Retinal pigment epithelial cell (primary cell): ENCODE results near the gene RGS19.

ENCODE experiments used
- DNase-seq: peaks from one replicate; pipeline ENCODE4 v3.0.0-alpha.2; 2010; ENCODE audit warnings: low read depth
- H3K4me3 ChIP-seq: 2 replicates; pipeline ENCODE4 v1.5.1; 2011; ENCODE audit warnings: mild to moderate bottlenecking, low read length, control low read depth, moderate library complexity
- TF ChIP-seq, protein P1 (sequence below): conservative IDR thresholded peaks from 2 replicates; pipeline ENCODE4 v1.5.1; 2011; ENCODE audit warnings: low read depth, low read length, control low read depth, inconsistent platforms

The RGS19 gene

DNA sequence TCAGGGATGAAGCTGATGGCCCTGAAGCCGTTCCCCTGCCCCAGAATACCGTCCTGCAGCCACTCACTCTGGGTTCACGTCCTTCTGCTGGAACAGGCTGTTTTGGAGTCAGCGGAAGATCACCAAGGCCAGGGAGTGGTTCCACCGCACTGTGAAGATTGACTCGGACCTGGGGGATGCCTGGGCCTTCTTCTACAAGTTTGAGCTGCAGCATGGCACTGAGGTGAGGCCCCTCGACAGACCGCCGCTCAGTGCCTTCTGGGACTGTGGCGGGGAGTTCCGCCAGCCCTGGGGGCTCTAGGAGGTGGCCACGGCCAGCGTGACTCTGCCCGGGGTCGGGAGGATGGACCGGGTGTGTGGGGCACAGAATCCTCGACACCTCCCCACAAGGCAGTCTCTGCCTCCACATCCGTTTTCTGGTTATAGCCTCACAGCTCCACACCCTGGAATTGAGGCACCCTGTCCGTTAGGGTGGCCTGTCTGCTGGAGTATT, 47.5 kb downstream of the RGS19 start:
- TF ChIP-seq, protein P1, sequence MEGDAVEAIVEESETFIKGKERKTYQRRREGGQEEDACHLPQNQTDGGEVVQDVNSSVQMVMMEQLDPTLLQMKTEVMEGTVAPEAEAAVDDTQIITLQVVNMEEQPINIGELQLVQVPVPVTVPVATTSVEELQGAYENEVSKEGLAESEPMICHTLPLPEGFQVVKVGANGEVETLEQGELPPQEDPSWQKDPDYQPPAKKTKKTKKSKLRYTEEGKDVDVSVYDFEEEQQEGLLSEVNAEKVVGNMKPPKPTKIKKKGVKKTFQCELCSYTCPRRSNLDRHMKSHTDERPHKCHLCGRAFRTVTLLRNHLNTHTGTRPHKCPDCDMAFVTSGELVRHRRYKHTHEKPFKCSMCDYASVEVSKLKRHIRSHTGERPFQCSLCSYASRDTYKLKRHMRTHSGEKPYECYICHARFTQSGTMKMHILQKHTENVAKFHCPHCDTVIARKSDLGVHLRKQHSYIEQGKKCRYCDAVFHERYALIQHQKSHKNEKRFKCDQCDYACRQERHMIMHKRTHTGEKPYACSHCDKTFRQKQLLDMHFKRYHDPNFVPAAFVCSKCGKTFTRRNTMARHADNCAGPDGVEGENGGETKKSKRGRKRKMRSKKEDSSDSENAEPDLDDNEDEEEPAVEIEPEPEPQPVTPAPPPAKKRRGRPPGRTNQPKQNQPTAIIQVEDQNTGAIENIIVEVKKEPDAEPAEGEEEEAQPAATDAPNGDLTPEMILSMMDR = no peak
- H3K4me3 ChIP-seq = no peak overlapping the region
- DNase-seq = no peak

DNA sequence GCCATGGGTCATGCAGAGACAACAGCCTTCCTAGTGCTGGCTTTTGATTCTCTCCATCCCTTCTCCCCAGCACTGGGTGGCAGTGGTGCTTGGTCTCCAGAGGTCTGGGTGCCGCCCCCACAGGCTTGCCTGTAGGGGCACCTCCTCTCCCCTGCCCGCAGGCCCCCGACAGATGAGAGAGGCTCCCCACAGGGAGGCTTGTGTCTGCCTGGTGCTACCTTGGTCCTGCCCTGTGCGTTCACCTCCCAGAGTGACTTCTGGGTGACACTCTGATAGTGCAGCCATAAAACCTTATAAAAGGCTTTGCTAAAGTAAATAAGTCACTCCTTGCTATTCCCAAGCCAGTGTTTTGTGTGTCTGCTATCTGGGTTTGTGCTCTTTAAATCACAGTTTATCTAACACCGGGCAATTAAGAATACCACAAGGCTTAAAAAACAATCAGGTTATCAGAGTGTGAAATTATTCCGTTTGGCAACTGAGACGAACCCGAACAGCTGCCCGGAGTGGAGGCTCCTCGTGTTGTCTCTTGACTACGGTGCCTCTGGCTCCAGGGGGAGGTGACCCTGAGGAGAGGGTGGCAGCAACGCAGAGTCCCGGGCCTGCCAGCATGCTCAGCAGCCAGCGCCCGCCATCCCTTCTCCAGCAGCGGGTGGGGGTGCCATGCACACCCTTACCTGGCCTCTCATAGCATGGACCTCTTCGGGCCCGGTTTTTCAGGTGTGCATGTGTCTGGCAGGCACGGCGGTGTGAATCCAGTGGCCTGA, 48.8 kb downstream of the RGS19 start:
- TF ChIP-seq, protein P1 = no peak
- no peak overlapping the region for H3K4me3 ChIP-seq
- no peak for DNase-seq

DNA sequence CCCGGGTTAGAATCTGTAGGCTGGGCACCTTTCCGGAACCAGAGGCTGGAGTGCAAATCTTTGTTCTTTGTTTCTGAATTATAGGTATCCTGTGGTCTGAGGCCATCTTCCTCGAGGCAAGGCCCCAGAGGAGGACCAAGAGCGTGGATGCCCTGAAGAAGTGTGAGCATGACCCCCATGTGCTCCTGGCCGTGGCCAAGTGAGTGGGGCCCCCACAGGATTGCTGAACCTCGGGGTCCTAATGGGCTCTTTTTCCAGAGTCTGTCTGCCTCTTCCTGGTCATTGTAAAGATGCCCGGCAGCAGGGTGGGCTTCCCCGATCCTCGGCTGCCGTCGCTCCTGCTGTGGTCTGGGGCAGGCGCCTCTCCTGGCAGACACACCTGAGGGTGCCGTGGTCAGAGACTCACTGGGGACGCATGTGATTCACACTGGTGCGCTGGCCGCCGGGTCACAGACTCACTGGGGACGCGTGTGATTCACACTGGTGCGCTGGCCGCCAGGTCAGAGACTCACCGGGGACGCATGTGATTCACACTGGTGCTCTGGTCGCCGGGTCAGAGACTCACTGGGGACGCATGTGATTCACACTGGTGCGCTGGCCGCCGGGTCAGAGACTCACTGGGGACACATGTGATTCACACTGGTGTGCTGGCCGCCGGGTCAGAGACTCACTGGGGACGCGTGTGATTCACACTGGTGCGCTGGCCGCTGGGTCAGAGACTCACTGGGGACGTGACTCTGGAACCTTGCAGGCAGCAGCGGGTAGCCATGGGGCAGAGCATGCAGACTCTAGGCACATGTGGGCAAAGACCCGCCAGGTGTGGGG, 49.8 kb downstream of the RGS19 start:
- DNase-seq = no peak
- no peak overlapping the region for H3K4me3 ChIP-seq
- TF ChIP-seq, protein P1 = no peak

DNA sequence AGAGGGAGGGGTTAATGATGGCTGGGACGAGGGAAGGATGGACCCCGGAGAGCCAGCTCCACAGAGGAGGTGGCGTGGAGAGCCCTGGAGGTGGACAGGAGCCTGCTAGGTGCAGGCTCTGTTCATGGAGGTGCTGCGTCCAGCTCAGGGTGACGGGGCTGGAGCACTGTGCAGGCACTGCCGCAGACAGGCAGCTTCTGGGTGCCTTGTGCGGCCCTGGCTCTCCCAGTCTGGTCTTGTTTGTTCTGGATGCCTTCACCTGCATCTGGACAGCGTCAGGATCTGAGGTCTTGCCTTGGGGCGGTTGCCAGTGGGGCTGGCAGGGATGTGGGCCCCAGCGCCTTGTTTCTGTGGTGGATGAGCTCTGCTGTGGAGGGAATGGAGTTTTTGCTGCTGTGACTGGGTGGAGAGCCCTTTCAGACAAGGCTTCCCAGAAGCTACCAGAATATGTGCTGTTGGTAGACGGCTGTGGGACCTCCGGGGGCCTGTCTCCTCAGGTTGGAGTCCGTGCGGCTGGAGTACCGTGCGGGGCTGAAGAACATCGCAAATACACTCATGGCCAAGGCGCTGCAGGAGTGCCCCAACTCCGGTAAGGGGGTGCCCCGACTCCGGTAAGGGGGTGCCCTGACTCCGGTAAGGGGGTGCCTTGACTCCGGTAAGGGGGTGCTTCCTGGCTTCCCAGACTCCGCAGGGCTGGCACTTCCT, 51.2 kb downstream of the RGS19 start:
- DNase-seq = no peak
- TF ChIP-seq, protein P1 = no peak
- no peak overlapping the region for H3K4me3 ChIP-seq

DNA sequence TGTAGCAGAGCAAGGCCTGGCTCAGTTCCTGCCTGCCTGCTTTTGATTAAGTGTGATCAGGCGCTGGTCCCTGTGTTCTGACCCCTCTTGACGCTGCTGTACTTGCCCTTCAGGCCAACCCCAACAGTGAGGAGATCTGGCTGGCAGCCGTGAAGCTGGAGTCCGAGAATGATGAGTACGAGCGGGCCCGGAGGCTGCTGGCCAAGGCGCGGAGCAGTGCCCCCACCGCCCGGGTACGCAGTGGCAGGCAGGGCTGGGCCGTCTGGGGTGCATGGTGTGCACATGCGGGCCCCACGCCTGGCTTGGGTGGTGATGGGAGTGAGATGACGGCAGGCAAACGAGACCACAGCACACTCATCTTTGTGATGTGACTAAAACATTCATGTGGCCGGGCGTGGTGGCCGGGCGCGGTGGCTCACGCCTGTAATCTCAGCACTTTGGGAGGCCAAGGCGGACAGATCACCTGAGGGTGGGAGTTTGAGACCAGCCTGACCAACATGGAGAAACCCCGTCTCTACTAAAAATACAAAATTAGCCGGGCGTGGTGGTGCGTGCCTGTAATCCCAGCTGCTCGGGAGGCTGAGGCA, 53.4 kb downstream of the RGS19 start:
- DNase-seq = no peak
- H3K4me3 ChIP-seq = no peak overlapping the region
- TF ChIP-seq, protein P1 = no peak

DNA sequence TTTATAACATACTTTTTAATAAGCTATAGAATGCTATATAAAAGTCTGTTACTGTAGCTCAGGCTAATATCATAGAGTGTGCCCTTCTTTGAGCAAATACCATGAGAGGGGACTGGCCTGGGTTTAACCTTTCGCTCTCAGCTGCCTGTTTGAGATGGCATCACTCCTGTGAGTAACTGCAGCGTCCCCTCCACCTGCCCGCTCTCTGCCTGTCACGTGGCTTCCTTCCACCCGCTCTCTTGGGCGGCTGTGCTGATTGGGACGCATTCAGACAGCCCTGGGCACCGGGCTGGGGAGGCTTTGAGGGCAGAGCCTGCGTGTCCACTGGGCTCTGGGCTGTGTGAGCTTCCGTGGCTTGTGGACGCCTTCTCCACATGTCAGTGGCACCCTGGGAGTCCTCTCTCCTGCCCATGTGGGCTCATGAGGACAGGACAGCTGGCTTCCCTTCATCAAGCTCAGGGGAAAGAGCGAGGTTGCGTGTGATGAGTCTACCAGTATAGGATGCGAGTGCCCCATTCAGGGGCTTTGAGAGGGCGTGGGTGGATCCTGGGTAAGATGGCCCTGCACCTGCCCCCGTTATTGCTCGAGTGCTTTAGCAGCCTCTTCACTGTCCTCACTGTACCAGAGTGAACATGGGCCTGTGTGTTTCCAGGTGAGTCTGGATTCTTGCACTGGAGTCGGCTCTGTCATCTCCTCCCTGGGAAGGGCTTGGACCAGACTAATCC, 54.1 kb downstream of the RGS19 start:
- H3K4me3 ChIP-seq = no peak overlapping the region
- DNase-seq = no peak
- TF ChIP-seq, protein P1 = no peak
